HEK293T (cell line): ENCODE data around the gene MYLK.

Experiments used
- BHLHE40 ChIP-seq: fragments of 450-650 bp; IDR thresholded peaks from 2 replicates; pipeline ENCODE4 v1.6.1; 2016; ENCODE audit warnings: mild to moderate bottlenecking, moderate library complexity, borderline replicate concordance
- FOXA1 ChIP-seq: fragments of 450-650 bp; IDR thresholded peaks from 2 replicates; pipeline ENCODE4 v1.6.1; 2016; ENCODE audit warnings: mild to moderate bottlenecking
- FOXM1 ChIP-seq: fragments of 450-650 bp; IDR thresholded peaks from 2 replicates; pipeline ENCODE4 v1.6.1; 2017; ENCODE audit warnings: mild to moderate bottlenecking, borderline replicate concordance
- HDGF ChIP-seq: fragments of 450-650 bp; IDR thresholded peaks from 2 replicates; pipeline ENCODE4 v1.6.1; 2017; ENCODE audit warnings: antibody characterized with exemption, borderline replicate concordance
- PKNOX1 ChIP-seq: fragments of 450-650 bp; IDR thresholded peaks from 2 replicates; pipeline ENCODE4 v1.6.1; 2016
- SP1 ChIP-seq: fragments of 450-650 bp; IDR thresholded peaks from 2 replicates; pipeline ENCODE4 v1.6.1; 2017
- SUZ12 ChIP-seq: fragments of 450-650 bp; IDR thresholded peaks from 2 replicates; pipeline ENCODE4 v1.6.1; 2016; ENCODE audit warnings: mild to moderate bottlenecking
- ZNF384 ChIP-seq: fragments of 450-650 bp; IDR thresholded peaks from 2 replicates; pipeline ENCODE4 v1.6.1; 2016

- no peak for TF ChIP-seq ZNF384
- no peak for TF ChIP-seq FOXM1
- TF ChIP-seq SP1 = no peak
- TF ChIP-seq FOXA1 = no peak
- TF ChIP-seq HDGF = no peak
- no peak for TF ChIP-seq BHLHE40
- no peak for TF ChIP-seq PKNOX1
- no peak for TF ChIP-seq SUZ12
Observed at GRCh38 chr3:123655400-123655799, 228.7 kb downstream of the MYLK start.
